Measurements from ENCODE around the gene FAM90A26. TPM values are rescaled to one million over a fixed set of nuclear protein-coding genes. Genes with fewer than 3 reads are reported as not detected.
"Not testable (repeated sequence)": the region's sequence is repeated elsewhere in the genome, so short reads cannot be mapped to it uniquely, and the experiment has no call there.

FAM90A26 gene
- total RNA-seq, 1 experiment from 2014 or later: not detected

GRCh38 chr4:9153008-9153570 lies 17.1 kb upstream of the FAM90A26 start:
- H3K9me3 ChIP-seq, H3K27me3 ChIP-seq, H3K36me3 ChIP-seq: not testable (repeated sequence)

GRCh38 chr4:9153571-9154157 lies 16.5 kb upstream of the FAM90A26 start:
- H3K4me3 ChIP-seq: peak overlapping the region; percentile 61
- H3K36me3 ChIP-seq, H3K27me3 ChIP-seq, H3K9me3 ChIP-seq: not testable (repeated sequence)
- peak; percentile 72 for DNase-seq

More at GRCh38 chr4:9153008-9153570, 17.1 kb upstream of the FAM90A26 start:
- peak overlapping the region; percentile 61 for H3K4me3 ChIP-seq
- peak; percentile 93 for DNase-seq

DNA sequence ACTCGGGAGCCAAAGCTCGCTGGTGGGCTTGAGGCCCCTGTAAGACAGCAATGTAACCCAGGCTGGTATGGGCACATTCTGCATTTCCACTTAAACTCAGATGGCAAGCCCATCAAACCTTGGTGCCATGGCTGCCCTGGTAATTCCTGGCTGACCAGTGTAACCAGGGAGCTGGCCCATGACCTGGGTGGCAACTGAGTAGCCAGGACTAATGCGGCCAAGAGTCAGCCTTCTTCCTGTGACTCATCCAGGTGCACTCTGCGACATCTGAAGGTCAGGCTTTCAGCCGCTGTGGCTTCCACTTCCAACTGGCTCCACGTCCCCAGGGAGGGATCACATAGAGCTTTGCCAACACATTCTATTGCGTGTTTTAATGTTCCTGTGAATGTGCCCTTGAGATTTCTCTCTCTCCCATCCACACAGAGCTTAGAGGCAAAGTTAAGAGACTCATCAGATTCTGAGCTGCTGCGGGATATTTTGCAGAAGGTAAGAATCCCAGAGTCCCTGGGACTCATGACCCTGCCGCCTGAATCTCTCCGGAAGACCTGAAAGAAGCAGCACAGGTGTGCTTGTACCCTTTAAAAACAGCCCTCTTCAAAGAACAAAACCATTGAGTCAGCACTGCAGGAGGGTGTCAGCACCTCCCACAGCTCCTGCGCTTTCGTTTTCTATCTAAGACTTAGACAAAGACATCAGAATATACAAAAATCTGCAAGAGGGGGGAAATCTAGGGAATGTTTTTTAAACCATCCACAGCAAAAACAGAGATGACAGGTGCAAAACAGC lies 14.9 kb upstream of the FAM90A26 start:
- H3K36me3 ChIP-seq, H3K9me3 ChIP-seq, DNase-seq, H3K27me3 ChIP-seq, H3K4me3 ChIP-seq: not testable (repeated sequence)

GRCh38 chr4:9158392-9158791 lies 11.8 kb upstream of the FAM90A26 start:
- DNase-seq, H3K27me3 ChIP-seq, H3K36me3 ChIP-seq, H3K9me3 ChIP-seq, H3K4me3 ChIP-seq: not testable (repeated sequence)

GRCh38 chr4:9160046-9160445 lies 10.2 kb upstream of the FAM90A26 start:
- not testable (repeated sequence) for H3K9me3 ChIP-seq, DNase-seq, H3K27me3 ChIP-seq, H3K36me3 ChIP-seq, H3K4me3 ChIP-seq

GRCh38 chr4:9165990-9166389 lies 4.2 kb upstream of the FAM90A26 start:
- DNase-seq, H3K36me3 ChIP-seq, H3K27me3 ChIP-seq, H3K9me3 ChIP-seq, H3K4me3 ChIP-seq: not testable (repeated sequence)

GRCh38 chr4:9210357-9210756 lies 40.1 kb downstream of the FAM90A26 start, which contains the start of gene USP17L10:
TSS of gene USP17L10 (plus strand) at chr4:9210657. CDS start at chr4:9210657, 0 bp downstream.
- H3K4me3 ChIP-seq, H3K9me3 ChIP-seq, H3K27me3 ChIP-seq, DNase-seq, H3K36me3 ChIP-seq: not testable (repeated sequence)

GRCh38 chr4:9214701-9215100 lies 44.5 kb downstream of the FAM90A26 start:
- DNase-seq, H3K36me3 ChIP-seq, H3K27me3 ChIP-seq, H3K4me3 ChIP-seq, H3K9me3 ChIP-seq: not testable (repeated sequence)

DNA sequence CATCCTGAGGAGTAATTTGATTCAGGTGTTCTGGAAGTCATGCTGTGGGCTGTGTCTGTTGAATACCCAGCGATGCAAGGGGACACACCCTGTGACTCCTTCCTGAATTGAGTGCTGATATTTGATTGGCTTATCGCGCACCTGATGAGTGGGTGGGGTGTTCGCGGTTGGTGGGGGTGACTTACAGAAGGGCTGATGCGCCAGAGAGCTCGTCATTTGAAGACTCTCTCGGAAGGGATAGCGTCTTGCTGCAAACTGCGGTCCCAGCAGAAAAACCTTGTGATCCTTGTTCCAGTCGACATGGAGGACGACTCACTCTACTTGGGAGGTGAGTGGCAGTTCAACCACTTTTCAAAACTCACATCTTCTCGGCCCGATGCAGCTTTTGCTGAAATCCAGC lies 44.9 kb downstream of the FAM90A26 start, which contains the start of gene USP17L11:
TSS of gene USP17L11 (plus strand) at position 301 of the 400 bp plus-strand sequence. CDS start at position 301, 0 bp downstream.
- H3K4me3 ChIP-seq, H3K27me3 ChIP-seq, H3K9me3 ChIP-seq, DNase-seq, H3K36me3 ChIP-seq: not testable (repeated sequence)

- not testable (repeated sequence) for H3K9me3 ChIP-seq, H3K4me3 ChIP-seq, DNase-seq, H3K36me3 ChIP-seq, H3K27me3 ChIP-seq
Measured at GRCh38 chr4:9219852-9220251, 49.6 kb downstream of the FAM90A26 start, which contains the start of gene USP17L12. TSS of gene USP17L12 (plus strand) at chr4:9220152. CDS start at chr4:9220152, 0 bp downstream.

DNA sequence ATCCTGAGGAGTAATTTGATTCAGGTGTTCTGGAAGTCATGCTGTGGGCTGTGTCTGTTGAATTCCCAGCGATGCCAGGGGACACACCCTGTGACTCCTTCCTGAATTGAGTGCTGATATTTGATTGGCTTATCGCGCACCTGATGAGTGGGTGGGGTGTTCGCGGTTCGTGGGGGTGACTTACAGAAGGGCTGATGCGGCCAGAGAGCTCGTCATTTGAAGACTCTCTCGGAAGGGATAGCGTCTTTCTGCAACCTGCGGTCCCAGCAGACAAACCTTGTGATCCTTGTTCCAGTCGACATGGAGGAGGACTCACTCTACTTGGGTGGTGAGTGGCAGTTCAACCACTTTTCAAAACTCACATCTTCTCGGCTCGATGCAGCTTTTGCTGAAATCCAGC lies 54.4 kb downstream of the FAM90A26 start, which contains the start of gene USP17L13:
TSS of gene USP17L13 (plus strand) at position 301 of the 400 bp plus-strand sequence. CDS start at position 301, 0 bp downstream.
- not testable (repeated sequence) for H3K9me3 ChIP-seq, H3K4me3 ChIP-seq, H3K36me3 ChIP-seq, H3K27me3 ChIP-seq, DNase-seq

Other genes with a start within 250 kb of the FAM90A26 start
- gene USP17L10, start 40.2 kb downstream of the FAM90A26 start, total RNA-seq (2014; rRNA removed; shearing (Covaris generic); ENCODE audit: low replicate concordance): not detected in 2 replicates
- gene USP17L11, start 45.0 kb downstream of the FAM90A26 start, total RNA-seq (2014; rRNA removed; shearing (Covaris generic); ENCODE audit: low replicate concordance): not detected in 2 replicates
- not detected in 2 replicates for gene USP17L12, start 49.7 kb downstream of the FAM90A26 start, total RNA-seq (2014; rRNA removed; shearing (Covaris generic); ENCODE audit: low replicate concordance)
- not detected in 2 replicates for gene USP17L13, start 54.5 kb downstream of the FAM90A26 start, total RNA-seq (2014; rRNA removed; shearing (Covaris generic); ENCODE audit: low replicate concordance)
- not detected in 2 replicates for gene USP17L15, start 64.0 kb downstream of the FAM90A26 start, total RNA-seq (2014; rRNA removed; shearing (Covaris generic); ENCODE audit: low replicate concordance)
- not detected in 2 replicates for gene USP17L17, start 73.5 kb downstream of the FAM90A26 start, total RNA-seq (2014; rRNA removed; shearing (Covaris generic); ENCODE audit: low replicate concordance)
- not detected in 2 replicates for gene USP17L18, start 78.2 kb downstream of the FAM90A26 start, total RNA-seq (2014; rRNA removed; shearing (Covaris generic); ENCODE audit: low replicate concordance)
- not detected in 2 replicates for gene USP17L19, start 83.0 kb downstream of the FAM90A26 start, total RNA-seq (2014; rRNA removed; shearing (Covaris generic); ENCODE audit: low replicate concordance)
- gene USP17L20, start 87.7 kb downstream of the FAM90A26 start, total RNA-seq (2014; rRNA removed; shearing (Covaris generic); ENCODE audit: low replicate concordance): not detected in 2 replicates
- gene USP17L21, start 92.5 kb downstream of the FAM90A26 start, total RNA-seq (2014; rRNA removed; shearing (Covaris generic); ENCODE audit: low replicate concordance): not detected in 2 replicates
- gene USP17L22, start 97.2 kb downstream of the FAM90A26 start, total RNA-seq (2014; rRNA removed; shearing (Covaris generic); ENCODE audit: low replicate concordance): not detected in 2 replicates
- not detected in 2 replicates for gene USP17L24, start 154.8 kb downstream of the FAM90A26 start, total RNA-seq (2014; rRNA removed; shearing (Covaris generic); ENCODE audit: low replicate concordance)
- gene USP17L25, start 159.5 kb downstream of the FAM90A26 start, total RNA-seq (2014; rRNA removed; shearing (Covaris generic); ENCODE audit: low replicate concordance): not detected in 2 replicates
- gene USP17L26, start 164.2 kb downstream of the FAM90A26 start, total RNA-seq (2014; rRNA removed; shearing (Covaris generic); ENCODE audit: low replicate concordance): not detected in 2 replicates
- not detected in 2 replicates for gene USP17L5, start 169.0 kb downstream of the FAM90A26 start, total RNA-seq (2014; rRNA removed; shearing (Covaris generic); ENCODE audit: low replicate concordance)
- not detected in 2 replicates for gene USP17L27, start 173.7 kb downstream of the FAM90A26 start, total RNA-seq (2014; rRNA removed; shearing (Covaris generic); ENCODE audit: low replicate concordance)
- gene USP17L28, start 178.5 kb downstream of the FAM90A26 start, total RNA-seq (2014; rRNA removed; shearing (Covaris generic); ENCODE audit: low replicate concordance): not detected in 2 replicates
- not detected in 2 replicates for gene USP17L29, start 183.2 kb downstream of the FAM90A26 start, total RNA-seq (2014; rRNA removed; shearing (Covaris generic); ENCODE audit: low replicate concordance)
- gene USP17L30, start 192.7 kb downstream of the FAM90A26 start, total RNA-seq (2014; rRNA removed; shearing (Covaris generic); ENCODE audit: low replicate concordance): not detected in 2 replicates

Measured in MG63 (cell line).